Measurements from ENCODE around the gene DISC1.

- TF ChIP-seq POLR2A (IDR thresholded peaks at IDR 0.05) = no peak
- no peak for TF ChIP-seq CTCF (IDR thresholded peaks at IDR 0.05)
- TF ChIP-seq POLR2AphosphoS5 (IDR thresholded peaks at IDR 0.05) = no peak
These were observed 383.2 kb downstream of the DISC1 start for GRCh38 chr1:232009741-232010140.
